GM18511 (cell line): ENCODE measurements around the gene SPON1.
"Not testable (repeated sequence)": the region's sequence is repeated elsewhere in the genome, so short reads cannot be mapped to it uniquely, and the experiment has no call there.

ENCODE experiments used
- ATAC-seq: cut with Tn5 transposase; IDR thresholded peaks from one replicate; pipeline ENCODE4 v1.9.1; 2021; ENCODE audit warnings: mild to moderate bottlenecking, moderate library complexity; ENCODE audit not compliant: unreplicated experiment

SPON1 gene

GRCh38 chr11:14075118-14076078 is 112.9 kb downstream of the SPON1 start:
- ATAC-seq: no peak

GRCh38 chr11:14079011-14079410 is 116.5 kb downstream of the SPON1 start:
- ATAC-seq: no peak

DNA sequence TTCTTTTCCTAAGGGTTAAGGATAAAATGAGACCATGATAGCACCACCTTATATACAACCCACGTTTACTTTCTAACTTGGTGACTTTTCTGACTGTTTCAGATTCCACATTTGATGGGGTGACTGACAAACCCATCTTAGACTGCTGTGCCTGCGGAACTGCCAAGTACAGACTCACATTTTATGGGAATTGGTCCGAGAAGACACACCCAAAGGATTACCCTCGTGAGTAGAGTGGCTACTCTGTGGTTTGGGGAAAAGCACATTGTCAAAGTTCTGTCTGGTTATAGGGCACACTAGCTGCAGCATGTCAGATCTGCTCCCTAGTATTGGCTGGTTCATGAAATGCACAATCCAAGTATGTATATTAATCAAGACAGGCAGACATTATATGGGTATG is 117.3 kb downstream of the SPON1 start:
- ATAC-seq: no peak

GRCh38 chr11:14081581-14082231 is 119.2 kb downstream of the SPON1 start:
- ATAC-seq: no peak

DNA sequence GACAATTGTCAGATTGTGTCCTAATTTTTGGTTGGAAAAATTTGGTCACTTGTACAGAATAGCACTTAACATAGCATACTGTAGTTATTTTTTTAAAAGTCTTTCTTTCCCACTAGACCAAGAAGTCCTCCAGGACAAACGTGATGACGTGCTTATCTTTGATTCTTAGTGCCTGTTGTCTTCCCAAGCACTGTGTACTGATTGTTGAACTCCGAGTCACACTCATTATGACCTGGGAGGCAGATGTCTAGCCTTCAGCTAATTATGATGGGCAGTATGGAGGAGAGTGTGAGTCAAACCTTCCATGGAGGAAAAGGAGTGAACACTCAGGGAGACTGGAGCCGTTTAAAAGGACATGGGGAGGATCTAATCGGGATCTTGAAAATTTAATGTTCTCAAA is 119.8 kb downstream of the SPON1 start:
- ATAC-seq: no peak

- not testable (repeated sequence) for ATAC-seq
These were observed 126.3 kb downstream of the SPON1 start for GRCh38 chr11:14088861-14089260.

DNA sequence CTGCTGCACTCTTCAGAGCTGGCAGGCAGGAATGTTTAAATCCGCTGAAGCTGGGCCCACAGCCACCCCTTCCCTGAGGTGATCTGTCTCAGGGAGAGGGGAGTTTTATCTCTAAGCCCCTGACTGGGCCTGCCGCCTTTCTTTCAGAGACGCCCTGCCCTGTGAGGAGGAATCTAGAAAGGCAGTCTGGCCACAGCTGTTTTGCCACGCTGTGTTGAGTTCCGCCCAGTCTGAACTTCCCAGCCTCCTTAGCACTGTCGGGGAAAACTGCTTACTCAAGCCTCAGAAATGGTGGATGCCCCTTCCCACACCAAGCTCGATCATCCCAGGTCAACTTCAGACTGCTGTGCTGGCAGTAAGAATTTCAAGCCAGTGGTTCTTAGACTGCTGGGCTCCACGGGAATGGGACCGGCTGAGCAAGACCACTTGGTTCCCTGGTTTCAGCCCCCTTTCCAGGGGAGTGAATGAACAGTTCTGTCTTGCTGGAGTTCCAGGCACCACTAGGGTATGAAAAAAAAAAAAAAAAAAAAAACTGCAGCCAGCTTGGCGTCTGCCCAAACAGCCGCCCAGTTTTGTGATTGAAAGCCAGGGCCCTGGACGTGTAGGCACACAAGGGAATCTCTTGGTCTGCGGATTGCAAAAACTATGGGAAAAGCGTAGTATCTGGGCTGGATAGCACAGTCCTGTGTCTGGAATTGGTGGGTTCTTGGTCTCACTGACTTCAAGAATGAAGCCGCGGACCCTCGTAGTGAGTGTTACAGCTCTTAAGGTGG is 127.4 kb downstream of the SPON1 start:
- no peak for ATAC-seq

DNA sequence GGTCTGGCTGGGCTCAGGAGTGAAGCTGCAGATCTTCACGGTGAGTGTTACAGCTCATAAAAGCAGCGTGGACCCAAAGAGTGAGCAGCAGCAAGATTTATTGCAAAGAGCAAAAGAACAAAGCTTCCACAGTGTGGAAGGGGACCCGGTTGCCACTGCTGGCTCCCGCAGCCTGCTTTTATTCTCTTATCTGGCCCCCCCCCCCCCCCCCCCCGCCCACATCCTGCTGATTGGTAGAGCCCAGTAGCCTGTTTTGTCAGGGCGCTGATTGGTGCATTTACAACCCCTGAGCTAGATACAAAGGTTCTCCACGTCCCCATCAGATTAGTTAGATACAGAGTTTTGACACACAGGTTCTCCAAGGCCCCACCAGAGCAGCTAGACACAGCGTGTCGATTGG is 128.1 kb downstream of the SPON1 start:
- not testable (repeated sequence) for ATAC-seq

DNA sequence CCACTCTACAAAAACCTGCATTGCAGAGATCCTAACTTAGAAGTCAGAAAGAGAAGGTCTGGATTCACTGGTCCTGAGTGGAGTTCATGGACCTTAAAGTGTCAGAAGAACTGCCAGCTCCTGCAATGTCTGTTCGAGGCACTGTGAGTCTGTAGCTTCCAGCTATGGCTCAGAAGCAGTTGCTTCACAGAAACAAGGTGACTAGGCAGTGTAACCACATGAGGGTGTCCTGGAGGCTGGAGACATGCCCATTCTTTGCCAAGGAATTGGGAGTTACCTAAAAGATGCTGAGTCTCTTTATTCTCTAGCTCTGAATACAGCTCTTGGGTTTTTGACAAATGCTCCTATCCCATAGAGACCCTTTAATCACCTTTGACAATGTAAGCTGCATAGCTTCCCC is 130.5 kb downstream of the SPON1 start:
- ATAC-seq: no peak

GRCh38 chr11:14094481-14095037 is 132.0 kb downstream of the SPON1 start:
- ATAC-seq: no peak

DNA sequence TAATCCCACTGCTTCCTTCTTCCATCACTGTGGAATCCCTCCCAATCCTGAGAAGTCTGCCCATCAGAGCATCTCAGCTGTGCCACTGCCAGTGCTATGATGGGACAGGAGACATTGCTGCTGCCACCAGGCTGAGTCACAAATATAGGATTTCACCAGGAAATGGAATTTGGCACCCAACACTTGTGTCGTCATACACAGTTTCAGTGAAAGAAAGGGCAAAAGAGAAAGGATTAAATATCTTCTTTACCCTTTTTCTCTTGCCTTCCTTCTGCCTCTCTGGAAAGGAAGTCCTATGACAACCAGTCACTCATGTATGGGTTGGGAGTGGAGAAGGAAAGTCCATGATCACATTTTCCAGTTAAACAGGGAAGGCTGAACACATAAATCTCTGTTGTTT is 133.4 kb downstream of the SPON1 start:
- no peak for ATAC-seq

- no peak for ATAC-seq
These were observed 134.1 kb downstream of the SPON1 start for GRCh38 chr11:14096606-14097005.

GRCh38 chr11:14101388-14101787 is 138.9 kb downstream of the SPON1 start:
- ATAC-seq: no peak

DNA sequence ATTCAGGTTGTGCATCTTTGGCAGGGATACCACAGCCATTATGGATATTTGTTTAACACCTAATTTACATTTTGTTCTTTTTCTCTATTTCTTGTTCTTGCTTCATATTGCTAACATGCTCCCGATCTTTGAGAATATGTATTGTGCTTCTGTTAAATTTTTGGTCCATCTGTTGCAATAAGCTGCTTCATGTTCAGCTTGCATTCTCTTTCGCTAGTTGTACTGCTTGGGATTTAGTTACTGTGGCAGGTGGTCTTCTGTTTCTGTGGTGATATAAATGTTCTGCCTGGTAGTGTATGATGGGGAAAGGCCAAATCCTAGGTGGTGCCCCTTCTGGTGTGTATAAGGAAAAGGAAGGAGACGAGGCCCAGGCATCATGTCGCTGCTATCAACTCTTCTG is 140.2 kb downstream of the SPON1 start:
- no peak for ATAC-seq

- no peak for ATAC-seq
These were observed 142.9 kb downstream of the SPON1 start for GRCh38 chr11:14105446-14105845.

GRCh38 chr11:14106303-14107049 is 144.0 kb downstream of the SPON1 start:
- ATAC-seq: no peak

DNA sequence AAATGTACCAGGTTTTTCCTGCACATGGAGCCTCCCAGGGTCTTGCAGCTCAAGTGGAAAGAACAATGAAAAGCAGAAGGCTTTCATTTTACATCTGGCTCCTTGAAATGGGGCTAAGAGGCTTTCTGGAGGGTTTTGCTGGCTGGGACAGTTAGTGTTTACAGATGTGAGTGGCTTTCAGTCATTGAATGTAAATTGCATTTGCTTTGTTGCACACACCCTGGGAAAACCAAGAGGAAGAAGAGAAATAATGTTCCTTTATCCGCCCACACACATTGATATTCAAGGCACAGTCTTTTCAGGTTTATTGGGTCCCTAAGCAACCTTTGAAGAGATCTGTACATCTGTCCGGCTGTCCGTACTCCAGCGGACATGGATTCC is 144.5 kb downstream of the SPON1 start:
- ATAC-seq: no peak

- ATAC-seq: no peak
These were observed 147.2 kb downstream of the SPON1 start for GRCh38 chr11:14109742-14110141.

DNA sequence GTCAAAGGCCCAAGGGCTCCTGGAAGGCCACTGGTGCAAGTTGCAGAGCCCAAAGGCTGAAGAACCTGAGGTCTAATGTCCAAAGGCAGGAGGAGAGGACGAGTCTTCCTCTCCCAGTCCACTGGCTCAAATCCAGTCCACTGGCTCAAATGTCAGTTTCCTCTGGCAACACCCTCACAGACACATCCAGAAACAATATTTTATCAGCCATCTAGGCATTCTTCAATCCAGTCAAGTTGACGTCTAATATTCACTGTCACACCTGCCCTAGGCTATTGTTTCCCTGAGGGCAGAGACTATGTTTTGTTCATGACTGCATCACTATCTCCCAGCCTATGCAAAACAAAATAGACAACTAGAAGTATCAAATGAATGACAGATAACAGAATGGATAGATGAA is 148.1 kb downstream of the SPON1 start:
- ATAC-seq: no peak

DNA sequence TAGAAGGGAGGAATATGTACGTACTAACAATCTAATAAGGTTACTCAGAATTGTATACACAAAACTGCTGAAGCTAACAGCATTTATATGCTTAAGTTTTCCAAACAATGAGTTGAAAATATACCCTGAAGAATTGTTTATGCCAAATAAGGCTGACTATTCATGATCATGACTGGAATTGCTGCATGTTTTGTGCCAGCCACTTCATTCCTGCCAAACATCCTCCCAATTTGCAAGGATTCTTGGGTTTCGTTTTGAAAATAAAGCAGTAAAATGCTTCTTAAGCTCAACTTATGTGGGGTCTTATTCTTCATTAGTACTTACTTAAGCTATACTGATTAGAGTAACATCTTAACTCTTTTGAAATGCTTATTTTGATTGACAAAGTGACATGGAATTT is 149.0 kb downstream of the SPON1 start:
- no peak for ATAC-seq
